MV-4-11 (cell line): ENCODE results near the gene RNF167.

ENCODE experiments used
- DNase-seq: peaks from one replicate; lab custom pipeline; 2025; lab: John Stamatoyannopoulos, UW

Gene RNF167

GRCh38 chr17:4939796-4940554 lies at the start of gene RNF167, which contains the start of gene SLC25A11:
Gene RNF167 (plus strand): TSS chr17:4940268. CDS start chr17:4940910, 642 bp downstream.
Gene SLC25A11 (minus strand): TSS chr17:4940046. CDS start chr17:4939910, 136 bp downstream.
- peak; percentile 100 for DNase-seq

GRCh38 chr17:4891411-4892410 lies 48.4 kb upstream of the RNF167 start:
- DNase-seq = no peak

GRCh38 chr17:4892499-4893221 lies 47.4 kb upstream of the RNF167 start:
- DNase-seq = no peak

GRCh38 chr17:4893272-4893671 lies 46.8 kb upstream of the RNF167 start:
- no peak for DNase-seq

GRCh38 chr17:4893721-4894560 lies 46.1 kb upstream of the RNF167 start:
- no peak for DNase-seq

GRCh38 chr17:4895121-4895520 lies 44.9 kb upstream of the RNF167 start:
- DNase-seq = no peak

GRCh38 chr17:4895657-4896331 lies 44.3 kb upstream of the RNF167 start:
- peak; percentile 17 for DNase-seq

GRCh38 chr17:4896332-4897197 lies 43.5 kb upstream of the RNF167 start:
- DNase-seq = no peak

GRCh38 chr17:4897198-4897687 lies 42.8 kb upstream of the RNF167 start:
- no peak for DNase-seq

- DNase-seq = no peak
These were observed 42.3 kb upstream of the RNF167 start for GRCh38 chr17:4897785-4898184.

- no peak for DNase-seq
These were observed 41.7 kb upstream of the RNF167 start for GRCh38 chr17:4898351-4898750.

- no peak for DNase-seq
These were observed 41.1 kb upstream of the RNF167 start for GRCh38 chr17:4898927-4899326.

GRCh38 chr17:4899341-4900230 lies 40.5 kb upstream of the RNF167 start, which contains the start of gene C17orf107:
Gene C17orf107 (plus strand): TSS chr17:4899536. CDS start chr17:4899763, 227 bp downstream.
- DNase-seq = peak; percentile 62

GRCh38 chr17:4900231-4901107 lies 39.6 kb upstream of the RNF167 start:
- no peak for DNase-seq

- DNase-seq = no peak
These were observed 38.9 kb upstream of the RNF167 start for GRCh38 chr17:4901108-4901647.

- peak; percentile 19 for DNase-seq
These were observed 38.3 kb upstream of the RNF167 start for GRCh38 chr17:4901648-4902344.
